Fibroblast of skin of left biceps (primary cell): ENCODE measurements around the gene SLC45A2.
"Not testable (repeated sequence)": the region's sequence is repeated elsewhere in the genome, so short reads cannot be mapped to it uniquely, and the experiment has no call there.

ENCODE experiments used
- DNase-seq, 2 experiments: peaks; one replicate each; pipeline ENCODE4 v3.0.0-alpha.2; 2013; ENCODE audit warnings: low read depth in 2 of 2

Gene SLC45A2

GRCh38 chr5:33969572-33970452 lies 14.7 kb downstream of the SLC45A2 start:
- peak; percentile 24 to 29 for DNase-seq

- DNase-seq = no peak
Measured at GRCh38 chr5:33968211-33969005, 16.1 kb downstream of the SLC45A2 start.

- no peak for DNase-seq
Measured at GRCh38 chr5:33966805-33967204, 17.7 kb downstream of the SLC45A2 start.

- no peak for DNase-seq
Measured at GRCh38 chr5:33964132-33964700, 20.3 kb downstream of the SLC45A2 start.

- DNase-seq = no peak
Measured at GRCh38 chr5:33958176-33958575, 26.3 kb downstream of the SLC45A2 start.

- DNase-seq = no peak
Measured at GRCh38 chr5:33957577-33958150, 26.8 kb downstream of the SLC45A2 start.

GRCh38 chr5:33952175-33952574 lies 32.3 kb downstream of the SLC45A2 start:
- not testable (repeated sequence) for DNase-seq

GRCh38 chr5:33944543-33945132 lies 39.9 kb downstream of the SLC45A2 start:
- DNase-seq = no peak

GRCh38 chr5:33941090-33941489 lies 43.4 kb downstream of the SLC45A2 start:
- DNase-seq = no peak

- DNase-seq = no peak
Measured at GRCh38 chr5:33939556-33940262, 44.8 kb downstream of the SLC45A2 start.

GRCh38 chr5:33938881-33939280 lies 45.6 kb downstream of the SLC45A2 start:
- no peak for DNase-seq

GRCh38 chr5:33938507-33938796 lies 46.0 kb downstream of the SLC45A2 start:
- no peak for DNase-seq

GRCh38 chr5:33937707-33938506 lies 46.6 kb downstream of the SLC45A2 start:
- DNase-seq = no peak

GRCh38 chr5:33937017-33937706 lies 47.3 kb downstream of the SLC45A2 start:
- no peak for DNase-seq

- no peak for DNase-seq
Measured at GRCh38 chr5:33936381-33937016, 48.0 kb downstream of the SLC45A2 start, which contains the start of gene RXFP3. TSS of gene RXFP3 (plus strand) at chr5:33936386. CDS start at chr5:33936741, 355 bp downstream.

GRCh38 chr5:33936004-33936380 lies 48.5 kb downstream of the SLC45A2 start:
- no peak for DNase-seq

- DNase-seq = no peak
Measured at GRCh38 chr5:33934176-33934575, 50.3 kb downstream of the SLC45A2 start.

- DNase-seq = no peak
Measured at GRCh38 chr5:33933723-33934169, 50.7 kb downstream of the SLC45A2 start.

- no peak for DNase-seq
Measured at GRCh38 chr5:33931136-33931535, 53.4 kb downstream of the SLC45A2 start.
